ENCODE data around the gene SPRY4. TPM values are rescaled to one million over a fixed set of nuclear protein-coding genes. Genes with fewer than 3 reads are reported as not detected.

SPRY4 gene
- total and polyA plus RNA-seq, 2 of the 13 experiments (the other 11 are each of a cell fraction or from before 2014, with no cell fraction given), result 8.9 to 17.8 TPM

- TF ChIP-seq HMGXB4 (CRISPR knock-in tag; IDR thresholded peaks at IDR 0.05; ENCODE audit: borderline replicate concordance in 1 of 2, low read depth in 1 of 2), result 0 out of 4 replicates have a peak, but pooled peaks of 1 of the 2 experiments have one; percentile 17
- 0 out of 2 replicates have a peak, but pooled peaks have one; percentile 15 for TF ChIP-seq ISL2 (CRISPR knock-in tag; IDR thresholded peaks at IDR 0.05)
- TF ChIP-seq TBX2 (CRISPR knock-in tag; IDR thresholded peaks at IDR 0.05; ENCODE audit: borderline replicate concordance), result peak; percentile 76; the same call in 1 of the 2 replicates
- TF ChIP-seq KDM2A (CRISPR knock-in tag; IDR thresholded peaks at IDR 0.05; ENCODE audit: borderline replicate concordance, low read depth), result peak; percentile 67; the same call in 1 of the 2 replicates
- TF ChIP-seq AGO2 (optimal IDR thresholded peaks at IDR 0.05; ENCODE audit: low read depth, low read length), result no peak
- 0 out of 2 replicates have a peak, but pooled peaks have one; percentile 50 for TF ChIP-seq ZNF232 (CRISPR knock-in tag; IDR thresholded peaks at IDR 0.05; ENCODE audit: borderline replicate concordance)
- TF ChIP-seq DPF2 (CRISPR knock-in tag; IDR thresholded peaks at IDR 0.05; ENCODE audit: borderline replicate concordance, low read depth), result 0 out of 2 replicates have a peak, but pooled peaks have one; percentile 33
- TF ChIP-seq NFE2L2 (IDR thresholded peaks at IDR 0.05; ENCODE audit: low read length), result peak; percentile 88
- peak; percentile 61; the same call in 1 of the 2 replicates for TF ChIP-seq ZMAT3 (CRISPR knock-in tag; conservative IDR thresholded peaks at IDR 0.05)
- TF ChIP-seq FOSL2 (CRISPR knock-in tag; IDR thresholded peaks at IDR 0.05), result peak; percentile 84
- TF ChIP-seq NBN (conservative IDR thresholded peaks at IDR 0.05), result no peak
- TF ChIP-seq ZNF761 (CRISPR knock-in tag; conservative IDR thresholded peaks at IDR 0.05), result peak; percentile 81; the same call in 1 of the 2 replicates
- TF ChIP-seq SOX6 (IDR thresholded peaks at IDR 0.05), result no peak
- peak; percentile 76 for TF ChIP-seq SOX6 (CRISPR knock-in tag; IDR thresholded peaks at IDR 0.05)
- TF ChIP-seq ARNT2 (CRISPR knock-in tag; IDR thresholded peaks at IDR 0.05; ENCODE audit: low read depth), result no peak
- TF ChIP-seq NKX3-1 (CRISPR knock-in tag; IDR thresholded peaks at IDR 0.05), result 0 out of 2 replicates have a peak, but pooled peaks have one; percentile 26
- TF ChIP-seq REPIN1 (CRISPR knock-in tag; IDR thresholded peaks at IDR 0.05; ENCODE audit: borderline replicate concordance, low read depth), result peak; percentile 61; the same call in 1 of the 2 replicates
- TF ChIP-seq ZSCAN20 (CRISPR knock-in tag; IDR thresholded peaks at IDR 0.05; ENCODE audit: borderline replicate concordance), result no peak
- no peak for TF ChIP-seq KAT8 (CRISPR knock-in tag; IDR thresholded peaks at IDR 0.05)
- TF ChIP-seq ZNF292 (CRISPR knock-in tag; IDR thresholded peaks at IDR 0.05; ENCODE audit: borderline replicate concordance, low read depth), result peak; percentile 69; the same call in 1 of the 2 replicates
- TF ChIP-seq HDAC2 (CRISPR knock-in tag; IDR thresholded peaks at IDR 0.05), result peak; percentile 60; the same call in 1 of the 2 replicates
- no peak; the same call in 1 of the 2 replicates for TF ChIP-seq ZFP36L1 (CRISPR knock-in tag; IDR thresholded peaks at IDR 0.05)
- TF ChIP-seq ZNF513 (CRISPR knock-in tag; conservative IDR thresholded peaks at IDR 0.05), result no peak
- peak; percentile 78 for TF ChIP-seq AKAP8 (CRISPR knock-in tag; IDR thresholded peaks at IDR 0.05)
- TF ChIP-seq MAFK (conservative IDR thresholded peaks at IDR 0.05 in 1 of 2, IDR thresholded peaks at IDR 0.05 in 1 of 2; ENCODE audit: low read length in 2 of 2), result 0 out of 4 replicates have a peak, but pooled peaks of 1 of the 2 experiments have one; percentile 7
- peak; percentile 39 for TF ChIP-seq GATAD1 (CRISPR knock-in tag; IDR thresholded peaks at IDR 0.05)
- TF ChIP-seq MEIS2 (CRISPR knock-in tag; IDR thresholded peaks at IDR 0.05), result 0 out of 2 replicates have a peak, but pooled peaks have one; percentile 50
Observed at GRCh38 chr5:142342128-142342981, 17.5 kb upstream of the SPRY4 start (continued).

All from HepG2 (cell line).